ENCODE results near the gene TTC29. TPM values are rescaled to one million over a fixed set of nuclear protein-coding genes. Genes with fewer than 3 reads are reported as not detected.

The TTC29 gene
- total RNA-seq, 1 donor from 2014 or later, result not detected

DNA sequence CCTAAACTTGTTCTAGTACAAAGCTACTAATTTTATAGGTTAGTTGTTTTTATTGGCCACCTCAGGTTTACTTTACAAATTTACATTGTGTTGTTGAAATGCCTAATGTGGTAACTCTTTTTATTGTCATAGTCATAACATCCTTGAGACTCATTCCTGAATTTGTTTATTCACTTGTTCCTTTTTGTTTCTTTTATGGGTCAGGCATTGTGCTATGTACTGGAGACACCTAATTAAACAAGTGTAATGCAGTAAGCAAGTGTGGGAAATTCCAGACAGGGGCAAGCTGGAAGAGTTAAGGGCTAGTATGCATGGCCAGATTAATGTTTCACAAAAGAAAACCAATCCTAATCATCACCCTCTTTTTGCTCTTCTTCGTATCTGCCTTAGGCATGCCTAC is 30.5 kb upstream of the TTC29 start:
- H3K4me2 ChIP-seq (ENCODE audit: low read length), result no peak overlapping the region
- no peak overlapping the region for H3K27ac ChIP-seq (ENCODE audit: low read depth, low read length)
- Mint-ChIP-seq H3K4me1 (ENCODE audit: low read depth, unreplicated experiment) (peaks cover 7% of the 10 kb centered on the region), H3K27me3 (ENCODE audit: low read depth, unreplicated experiment) (no peaks in the 10 kb centered on the region), H3K36me3 (ENCODE audit: low read depth, unreplicated experiment) (no peaks in the 10 kb centered on the region), H3K4me3 (ENCODE audit: unreplicated experiment) (no peak overlapping the region), H3K9me3 (ENCODE audit: unreplicated experiment) (no peaks in the 10 kb centered on the region), H3K27ac (ENCODE audit: unreplicated experiment) (no peak overlapping the region)
- no peak overlapping the region for H3K9ac ChIP-seq (ENCODE audit: low read length)
- no peaks in the 10 kb centered on the region for H4K20me1 ChIP-seq (ENCODE audit: insufficient read depth, low read length)
- no peaks in the 10 kb centered on the region for H3K27me3 ChIP-seq (ENCODE audit: insufficient read depth, low read length)
- H3K36me3 ChIP-seq (ENCODE audit: insufficient read depth, low read length), result no peaks in the 10 kb centered on the region
- DNase-seq (ENCODE audit: low read depth) (no peak), FAIRE-seq (no peak)
- H3K9me3 ChIP-seq (ENCODE audit: insufficient read depth, low read depth, low read length), result no peaks in the 10 kb centered on the region
- no peak overlapping the region for H3K4me3 ChIP-seq (ENCODE audit: insufficient read depth, low read depth, low read length)
- TF ChIP-seq EZH2 (IDR thresholded peaks at IDR 0.05; ENCODE audit: insufficient read depth, low read length), result no peak
- TF ChIP-seq, protein P1, sequence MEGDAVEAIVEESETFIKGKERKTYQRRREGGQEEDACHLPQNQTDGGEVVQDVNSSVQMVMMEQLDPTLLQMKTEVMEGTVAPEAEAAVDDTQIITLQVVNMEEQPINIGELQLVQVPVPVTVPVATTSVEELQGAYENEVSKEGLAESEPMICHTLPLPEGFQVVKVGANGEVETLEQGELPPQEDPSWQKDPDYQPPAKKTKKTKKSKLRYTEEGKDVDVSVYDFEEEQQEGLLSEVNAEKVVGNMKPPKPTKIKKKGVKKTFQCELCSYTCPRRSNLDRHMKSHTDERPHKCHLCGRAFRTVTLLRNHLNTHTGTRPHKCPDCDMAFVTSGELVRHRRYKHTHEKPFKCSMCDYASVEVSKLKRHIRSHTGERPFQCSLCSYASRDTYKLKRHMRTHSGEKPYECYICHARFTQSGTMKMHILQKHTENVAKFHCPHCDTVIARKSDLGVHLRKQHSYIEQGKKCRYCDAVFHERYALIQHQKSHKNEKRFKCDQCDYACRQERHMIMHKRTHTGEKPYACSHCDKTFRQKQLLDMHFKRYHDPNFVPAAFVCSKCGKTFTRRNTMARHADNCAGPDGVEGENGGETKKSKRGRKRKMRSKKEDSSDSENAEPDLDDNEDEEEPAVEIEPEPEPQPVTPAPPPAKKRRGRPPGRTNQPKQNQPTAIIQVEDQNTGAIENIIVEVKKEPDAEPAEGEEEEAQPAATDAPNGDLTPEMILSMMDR (IDR thresholded peaks at IDR 0.05; ENCODE audit: insufficient read depth, low read depth, low read length), result no peak
- no peaks in the 10 kb centered on the region for H3K79me2 ChIP-seq (ENCODE audit: insufficient read depth, low read length)
- H2AFZ ChIP-seq (ENCODE audit: low read depth, low read length), result no peak overlapping the region
- no peaks in the 10 kb centered on the region for H3K4me1 ChIP-seq (ENCODE audit: insufficient read depth, low read length)

- Mint-ChIP-seq H3K9me3 (ENCODE audit: unreplicated experiment) (no peaks in the 10 kb centered on the region), H3K36me3 (ENCODE audit: low read depth, unreplicated experiment) (no peaks in the 10 kb centered on the region)
- no peaks in the 10 kb centered on the region for H3K79me2 ChIP-seq (ENCODE audit: insufficient read depth, low read length)
These were observed 29.9 kb upstream of the TTC29 start for GRCh38 chr4:146975527-146975926.

GRCh38 chr4:146975036-146975435 is 29.4 kb upstream of the TTC29 start:
- Histone ChIP-seq H3K4me3 (ENCODE audit: insufficient read depth, low read depth, low read length) (no peak overlapping the region), H4K20me1 (ENCODE audit: insufficient read depth, low read length) (no peaks in the 10 kb centered on the region), H3K27me3 (ENCODE audit: insufficient read depth, low read length) (no peaks in the 10 kb centered on the region), H3K4me1 (ENCODE audit: insufficient read depth, low read length) (no peaks in the 10 kb centered on the region), H3K79me2 (ENCODE audit: insufficient read depth, low read length) (no peaks in the 10 kb centered on the region), H3K9ac (ENCODE audit: low read length) (no peak overlapping the region), H2AFZ (ENCODE audit: low read depth, low read length) (no peak overlapping the region), H3K9me3 (ENCODE audit: insufficient read depth, low read depth, low read length) (no peaks in the 10 kb centered on the region), H3K27ac (ENCODE audit: low read depth, low read length) (no peak overlapping the region), H3K4me2 (ENCODE audit: low read length) (no peak overlapping the region), H3K36me3 (ENCODE audit: insufficient read depth, low read length) (no peaks in the 10 kb centered on the region)
- TF ChIP-seq EZH2 (IDR thresholded peaks at IDR 0.05; ENCODE audit: insufficient read depth, low read length), result no peak
- TF ChIP-seq, protein P1 (IDR thresholded peaks at IDR 0.05; ENCODE audit: insufficient read depth, low read depth, low read length), result no peak
- no peak overlapping the region for H3K4me3 Mint-ChIP-seq (ENCODE audit: unreplicated experiment)
- peaks cover 7% of the 10 kb centered on the region for H3K4me1 Mint-ChIP-seq (ENCODE audit: low read depth, unreplicated experiment)
- H3K27me3 Mint-ChIP-seq (ENCODE audit: low read depth, unreplicated experiment), result no peaks in the 10 kb centered on the region
- H3K27ac Mint-ChIP-seq (ENCODE audit: unreplicated experiment), result no peak overlapping the region
- no peaks in the 10 kb centered on the region for H3K9me3 Mint-ChIP-seq (ENCODE audit: unreplicated experiment)
- no peak for DNase-seq (ENCODE audit: low read depth)
- no peaks in the 10 kb centered on the region for H3K36me3 Mint-ChIP-seq (ENCODE audit: low read depth, unreplicated experiment)
- FAIRE-seq, result no peak

More at GRCh38 chr4:146975527-146975926, 29.9 kb upstream of the TTC29 start:
- TF ChIP-seq, protein P1 (IDR thresholded peaks at IDR 0.05; ENCODE audit: insufficient read depth, low read depth, low read length), result no peak
- no peak for TF ChIP-seq EZH2 (IDR thresholded peaks at IDR 0.05; ENCODE audit: insufficient read depth, low read length)
- Mint-ChIP-seq H3K27me3 (ENCODE audit: low read depth, unreplicated experiment) (no peaks in the 10 kb centered on the region), H3K27ac (ENCODE audit: unreplicated experiment) (no peak overlapping the region), H3K4me3 (ENCODE audit: unreplicated experiment) (no peak overlapping the region), H3K4me1 (ENCODE audit: low read depth, unreplicated experiment) (peaks cover 7% of the 10 kb centered on the region)
- no peaks in the 10 kb centered on the region for H3K4me1 ChIP-seq (ENCODE audit: insufficient read depth, low read length)
- H3K27me3 ChIP-seq (ENCODE audit: insufficient read depth, low read length), result no peaks in the 10 kb centered on the region
- no peaks in the 10 kb centered on the region for H3K9me3 ChIP-seq (ENCODE audit: insufficient read depth, low read depth, low read length)
- H3K4me3 ChIP-seq (ENCODE audit: insufficient read depth, low read depth, low read length), result no peak overlapping the region
- H2AFZ ChIP-seq (ENCODE audit: low read depth, low read length), result no peak overlapping the region
- FAIRE-seq (no peak), DNase-seq (ENCODE audit: low read depth) (no peak)
- no peaks in the 10 kb centered on the region for H4K20me1 ChIP-seq (ENCODE audit: insufficient read depth, low read length)
- H3K36me3 ChIP-seq (ENCODE audit: insufficient read depth, low read length), result no peaks in the 10 kb centered on the region
- no peak overlapping the region for H3K4me2 ChIP-seq (ENCODE audit: low read length)
- no peak overlapping the region for H3K27ac ChIP-seq (ENCODE audit: low read depth, low read length)
- H3K9ac ChIP-seq (ENCODE audit: low read length), result no peak overlapping the region
